A673 (cell line): ENCODE data around the gene CD300A. TPM values are rescaled to one million over a fixed set of nuclear protein-coding genes. Genes with fewer than 3 reads are reported as not detected.

Experiments
- BruUV-seq: library from RNA; stranded (reverse); fragments of 400-500 nt; replicated peaks from 2 replicates; lab custom pipeline; 2021; lab: Mats Ljungman, UMichigan
- CTCF ChIA-PET: fragments of 300-600 bp; sonication (Branson Sonifier 250); formaldehyde crosslinking; loops from one replicate; lab custom pipeline; 2022; ENCODE audit warnings: antibody characterized with exemption; lab: Charles Lee
- POLR2A ChIA-PET: fragments of 300-600 bp; sonication (Branson Sonifier 250); formaldehyde crosslinking; loops from one replicate; lab custom pipeline; 2022; ENCODE audit warnings: antibody characterized with exemption; ENCODE audit not compliant: low non-redundant PET; lab: Charles Lee
- DNase-seq: peaks from one replicate; pipeline ENCODE4 v3.0.0-alpha.2; 2015; ENCODE audit warnings: low spot score
- H3K27ac ChIP-seq: fragments of 200-600 bp; sonication (generic); 2 replicates; pipeline ENCODE4 v1.5.1; 2016; ENCODE audit warnings: mixed run types, low read depth, mild to moderate bottlenecking, mixed read lengths, antibody characterized with exemption, low read length; ENCODE audit not compliant: poor library complexity, severe bottlenecking
- H3K27me3 ChIP-seq: fragments of 200-600 bp; sonication (generic); replicated peaks from 2 replicates; pipeline ENCODE4 v1.6.1; 2017; ENCODE audit warnings: mixed run types, low read depth, mild to moderate bottlenecking, mixed read lengths, antibody characterized with exemption, low read length; ENCODE audit not compliant: insufficient read depth, poor library complexity
- H3K36me3 ChIP-seq: fragments of 200-600 bp; sonication (generic); 2 replicates; pipeline ENCODE4 v1.6.1; 2016; ENCODE audit warnings: mixed run types, mild to moderate bottlenecking, mixed read lengths, antibody characterized with exemption, low read length; ENCODE audit not compliant: insufficient read depth, poor library complexity, severe bottlenecking
- H3K4me1 ChIP-seq: fragments of 200-600 bp; sonication (generic); 2 replicates; pipeline ENCODE4 v1.6.1; 2017; ENCODE audit warnings: mixed run types, mild to moderate bottlenecking, mixed read lengths, antibody characterized with exemption, low read length; ENCODE audit not compliant: insufficient read depth, poor library complexity, severe bottlenecking
- H3K4me3 ChIP-seq: fragments of 200-600 bp; sonication (generic); 2 replicates; pipeline ENCODE4 v1.5.1; 2016; ENCODE audit warnings: low read depth, mixed run types, mild to moderate bottlenecking, mixed read lengths, low read length; ENCODE audit not compliant: poor library complexity, severe bottlenecking
- H3K9me3 ChIP-seq: fragments of 200-600 bp; sonication (generic); 2 replicates; pipeline ENCODE4 v1.6.1; 2016; ENCODE audit warnings: mixed run types, low read depth, mild to moderate bottlenecking, mixed read lengths, antibody characterized with exemption, low read length; ENCODE audit not compliant: poor library complexity, severe bottlenecking
- EZH2 ChIP-seq: fragments of 200-600 bp; sonication (generic); IDR thresholded peaks from 2 replicates; pipeline ENCODE4 v1.6.1; 2017; ENCODE audit warnings: borderline replicate concordance, low read depth, mild to moderate bottlenecking, mixed read lengths, antibody characterized with exemption, low read length; ENCODE audit not compliant: poor library complexity, severe bottlenecking
- intact Hi-C: fragments of 100-400 bp; cut with micrococcal nuclease; formaldehyde crosslinking; loops from one replicate; pipeline ENCODE4 v1.10.0; 2022; ENCODE audit not compliant: unreplicated experiment
- total RNA-seq: library from RNA; stranded (reverse); gene quantifications from 2 replicates; pipeline ENCODE4 v1.2.3, GENCODE V29; 2021
- TF ChIP-seq, protein P1 (sequence below): fragments of 300-800, 200-600 bp; sonication (generic); conservative IDR thresholded peaks from 2 replicates; pipeline ENCODE4 v1.5.1; 2017; ENCODE audit warnings: low read depth, mild to moderate bottlenecking, antibody characterized with exemption, low read length, moderate library complexity, mixed read lengths

The CD300A gene
- total RNA-seq, 1 experiment from 2014 or later = not detected

DNA sequence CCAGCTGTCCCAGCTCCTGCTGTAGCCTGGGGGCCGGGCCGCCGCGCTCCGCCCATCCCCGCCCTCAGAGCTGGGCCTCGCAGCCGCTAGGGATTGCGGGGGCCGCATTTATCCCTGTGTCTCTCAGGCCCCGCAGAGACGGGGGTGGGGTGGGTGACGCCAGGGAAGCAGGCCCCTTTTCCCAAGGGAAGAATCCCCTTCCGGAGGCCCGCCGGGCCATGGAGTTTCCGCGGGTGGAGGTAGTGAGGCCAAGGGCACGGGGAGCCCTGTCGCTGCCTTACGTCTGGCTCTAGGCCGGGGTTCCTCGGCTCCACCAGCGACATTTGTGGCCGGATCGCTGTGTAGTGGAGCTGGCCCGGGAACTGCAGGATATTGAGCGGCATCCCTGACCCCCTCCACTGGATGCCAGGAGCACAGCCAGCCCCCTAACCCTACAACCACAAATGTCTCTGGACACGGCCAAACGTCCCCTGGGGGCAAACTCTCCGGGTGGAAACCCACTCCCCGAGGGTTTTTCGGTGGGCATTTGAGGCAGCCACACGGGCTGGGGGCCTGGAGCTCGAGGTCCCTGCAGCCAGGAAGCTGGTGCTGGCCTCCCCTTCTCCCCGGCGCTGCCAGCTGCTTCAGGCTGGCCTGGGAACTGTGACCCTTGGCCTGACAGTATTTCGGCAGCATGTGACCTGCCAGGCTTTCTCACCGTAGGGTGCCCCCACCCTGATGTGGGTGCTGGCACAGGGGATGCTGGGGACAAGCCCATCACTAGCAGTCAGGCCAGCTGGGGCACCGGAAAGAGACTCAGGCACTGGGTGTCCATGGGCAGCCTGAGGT is 12.0 kb upstream of the CD300A start:
- peak overlapping the region; percentile 95 for H3K27ac ChIP-seq
- peak; percentile 94 for DNase-seq
- no TSS peak for BruUV-seq

DNA sequence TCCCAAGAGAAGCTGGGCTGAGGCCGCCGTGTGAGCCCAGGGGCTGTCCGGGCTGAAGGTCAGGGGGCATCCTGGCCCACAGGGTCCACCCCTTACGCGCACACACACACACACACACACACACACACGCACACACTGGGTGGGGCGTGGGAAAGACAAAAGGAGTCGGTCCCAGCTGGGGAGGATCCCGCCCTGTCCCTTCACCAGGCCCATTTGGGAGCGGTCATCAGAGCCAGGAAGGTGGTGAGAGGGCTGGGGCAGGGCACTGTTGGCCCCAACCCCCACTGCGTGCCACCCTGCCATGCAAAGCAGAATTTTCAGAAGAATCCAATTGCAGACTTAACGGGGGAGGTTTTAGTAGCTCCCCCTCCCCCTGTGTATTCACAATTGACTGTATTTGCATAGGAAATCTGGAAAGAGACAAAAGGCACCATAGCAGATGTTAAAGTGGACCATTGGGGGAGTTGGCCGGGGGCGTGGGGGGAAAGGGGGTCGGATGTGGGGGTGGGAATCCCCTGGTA is 11.3 kb upstream of the CD300A start:
- H3K36me3 ChIP-seq = no peaks in the 10 kb centered on the region
- BruUV-seq = no TSS peak
- H3K4me1 ChIP-seq = peaks cover 43% of the 10 kb centered on the region
- H3K9me3 ChIP-seq = no peaks in the 10 kb centered on the region
- H3K27ac ChIP-seq = peak overlapping the region; percentile 95
- peak; percentile 48 for DNase-seq
- ChIA-PET POLR2A (no interaction called here), CTCF (interaction anchor here (0.6 to 2.0 kb wide), 4 partner anchors 9 to 154 kb away, joined by 3 to 7 read pairs (median 4); partner anchors contain the start of gene GPR142)
- no peak overlapping the region for H3K4me3 ChIP-seq
- intact Hi-C loops = loop anchor here (10.0 kb wide), 1 partner anchor 240 kb away; the partner anchor contains the start of gene TTYH2
- no peak for TF ChIP-seq EZH2
- TF ChIP-seq, protein P1, sequence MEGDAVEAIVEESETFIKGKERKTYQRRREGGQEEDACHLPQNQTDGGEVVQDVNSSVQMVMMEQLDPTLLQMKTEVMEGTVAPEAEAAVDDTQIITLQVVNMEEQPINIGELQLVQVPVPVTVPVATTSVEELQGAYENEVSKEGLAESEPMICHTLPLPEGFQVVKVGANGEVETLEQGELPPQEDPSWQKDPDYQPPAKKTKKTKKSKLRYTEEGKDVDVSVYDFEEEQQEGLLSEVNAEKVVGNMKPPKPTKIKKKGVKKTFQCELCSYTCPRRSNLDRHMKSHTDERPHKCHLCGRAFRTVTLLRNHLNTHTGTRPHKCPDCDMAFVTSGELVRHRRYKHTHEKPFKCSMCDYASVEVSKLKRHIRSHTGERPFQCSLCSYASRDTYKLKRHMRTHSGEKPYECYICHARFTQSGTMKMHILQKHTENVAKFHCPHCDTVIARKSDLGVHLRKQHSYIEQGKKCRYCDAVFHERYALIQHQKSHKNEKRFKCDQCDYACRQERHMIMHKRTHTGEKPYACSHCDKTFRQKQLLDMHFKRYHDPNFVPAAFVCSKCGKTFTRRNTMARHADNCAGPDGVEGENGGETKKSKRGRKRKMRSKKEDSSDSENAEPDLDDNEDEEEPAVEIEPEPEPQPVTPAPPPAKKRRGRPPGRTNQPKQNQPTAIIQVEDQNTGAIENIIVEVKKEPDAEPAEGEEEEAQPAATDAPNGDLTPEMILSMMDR = no peak
- no peaks in the 10 kb centered on the region for H3K27me3 ChIP-seq

More for the DNA sequence above, 12.0 kb upstream of the CD300A start:
- ChIA-PET POLR2A (no interaction called here), CTCF (interaction anchor here (1.1 to 2.0 kb wide), 4 partner anchors 75 to 153 kb away, joined by 3 to 8 read pairs (median 6); partner anchors contain the start of gene GPR142)
- intact Hi-C loops = loop anchor here (10.0 kb wide), 1 partner anchor 240 kb away; the partner anchor contains the start of gene TTYH2
- peak overlapping the region; percentile 22 for H3K4me3 ChIP-seq
- no peak for TF ChIP-seq EZH2
- TF ChIP-seq, protein P1 = no peak
- H3K27me3 ChIP-seq = no peaks in the 10 kb centered on the region
- H3K36me3 ChIP-seq = no peaks in the 10 kb centered on the region
- H3K4me1 ChIP-seq = peaks cover 43% of the 10 kb centered on the region
- no peaks in the 10 kb centered on the region for H3K9me3 ChIP-seq

DNA sequence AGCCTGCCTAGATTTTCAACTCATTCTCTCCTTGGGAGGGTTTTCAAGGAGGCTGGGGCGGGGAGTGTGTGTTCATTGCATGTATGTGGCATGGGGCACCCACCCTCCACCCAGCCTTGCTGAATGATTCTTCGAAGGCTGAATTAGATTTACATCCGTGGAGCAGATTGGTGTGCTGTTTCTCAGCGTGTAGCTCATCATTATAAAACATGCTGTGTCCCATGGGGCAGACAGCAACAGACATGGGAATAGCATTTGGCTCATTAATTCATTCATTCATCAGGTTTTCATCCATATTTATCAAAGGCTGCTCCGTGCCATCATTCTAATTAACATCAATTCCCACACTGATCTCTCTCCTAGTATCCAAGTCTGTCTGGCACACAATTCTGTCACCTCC is 10.6 kb upstream of the CD300A start:
- H3K27ac ChIP-seq = peak overlapping the region; percentile 95
- H3K4me3 ChIP-seq = no peak overlapping the region
- DNase-seq = peak; percentile 23
- no peak for TF ChIP-seq EZH2
- TF ChIP-seq, protein P1 = no peak
- ChIA-PET POLR2A (no interaction called here), CTCF (interaction anchor here (0.6 to 2.0 kb wide), 3 partner anchors 8 to 88 kb away, joined by 3 to 7 read pairs (median 5); partner anchors contain the start of gene GPR142)
- no peaks in the 10 kb centered on the region for H3K27me3 ChIP-seq
- H3K36me3 ChIP-seq = no peaks in the 10 kb centered on the region
- no peaks in the 10 kb centered on the region for H3K9me3 ChIP-seq
- H3K4me1 ChIP-seq = peaks cover 43% of the 10 kb centered on the region
- BruUV-seq = no TSS peak
- intact Hi-C loops = loop anchor here (10.0 kb wide), 1 partner anchor 241 kb away; the partner anchor contains the start of gene TTYH2
